Measurements from ENCODE around the gene AIF1. TPM values are rescaled to one million over a fixed set of nuclear protein-coding genes. Genes with fewer than 3 reads are reported as not detected.

AIF1 gene
- total and polyA plus RNA-seq, 7 experiments from 2014 or later = 33.1 to 182 (median 71.0) TPM

GRCh38 chr6:31572041-31572911 lies 42.8 kb upstream of the AIF1 start, which contains the start of gene LTA:
Gene LTA, plus strand, starts transcription at chr6:31572289. Its CDS starts 454 bp downstream, at chr6:31572743.
- CTCF ChIA-PET = interaction anchor here (2.8 to 18.2 kb wide), 5 partner anchors 9 to 26 kb away, joined by 22 to 687 read pairs (median 48); partner anchors contain the start of genes ATP6V1G2, LST1, LTB and NCR3

GRCh38 chr6:31573239-31574105 lies 41.6 kb upstream of the AIF1 start:
- H3K27ac Mint-ChIP-seq = peak overlapping the region; percentile 97 to 99 (median 99)
- H3K4me1 Mint-ChIP-seq = peaks cover 63 to 97% (median 93%) of the 10 kb centered on the region in 7 donors
- Histone ChIP-seq H3K36me3 (ENCODE audit: control insufficient read depth in 2 of 3, insufficient read depth in 3 of 3, low read length in 3 of 3) (peaks cover 0 to 7% (median 5%) of the 10 kb centered on the region in 3 experiments), H3K4me1 (ENCODE audit: control insufficient read depth in 2 of 2, insufficient read depth in 2 of 2, low read length in 2 of 2) (peaks cover 69 to 70% of the 10 kb centered on the region in 2 donors), H3K27ac (ENCODE audit: low read depth, low read length) (peak overlapping the region; percentile 97), H3K9me3 (ENCODE audit: control insufficient read depth in 2 of 3, low read length in 3 of 3) (no peaks in the 10 kb centered on the region), H3K27me3 (ENCODE audit: control insufficient read depth in 2 of 2, insufficient read depth in 2 of 2, low read length in 2 of 2) (no peaks in the 10 kb centered on the region), H3K4me3 (ENCODE audit: low read length) (peak overlapping the region; percentile 69)
- peak overlapping the region; percentile 93 to 99 (median 98) for H3K4me3 Mint-ChIP-seq
- H3K9me3 Mint-ChIP-seq = no peaks in the 10 kb centered on the region
- CTCF ChIA-PET = interaction anchor here (1.5 to 18.2 kb wide), 5 partner anchors 12 to 81 kb away, joined by 3 to 687 read pairs (median 41); partner anchors contain the start of genes ATP6V1G2, LST1, LTB and NCR3
- POLR2A ChIA-PET = interaction anchor here (0.6 to 66.4 kb wide), 4 partner anchors 9 to 1398 kb away, joined by 3 to 3078 read pairs (median 1540); partner anchors contain the start of genes AIF1, ATP6V1G2, DDX39B and LST1
- DNase-seq (no peak), ATAC-seq (no peak)
- H3K27me3 Mint-ChIP-seq = peaks cover 0 to 16% (median 0%) of the 10 kb centered on the region in 5 donors
- peaks cover 0 to 39% (median 4%) of the 10 kb centered on the region in 5 donors for H3K36me3 Mint-ChIP-seq
- intact Hi-C loops (cut with micrococcal nuclease) = loop anchor here in 1 of 2 donors (2.0 kb wide), 1 partner anchor 15 kb away; no protein-coding TSS in a partner anchor

More at GRCh38 chr6:31572041-31572911, 42.8 kb upstream of the AIF1 start, which contains the start of gene LTA:
- Histone ChIP-seq H3K36me3 (ENCODE audit: control insufficient read depth in 2 of 3, insufficient read depth in 3 of 3, low read length in 3 of 3) (peaks cover 0 to 3% (median 2%) of the 10 kb centered on the region in 3 experiments), H3K4me3 (ENCODE audit: low read length) (peak within 1 kb of the TSS; percentile 69), H3K27ac (ENCODE audit: low read depth, low read length) (peak within 1 kb of the TSS; percentile 97), H3K4me1 (ENCODE audit: control insufficient read depth in 2 of 2, insufficient read depth in 2 of 2, low read length in 2 of 2) (peaks cover 72% of the 10 kb centered on the region in 2 donors), H3K9me3 (ENCODE audit: control insufficient read depth in 2 of 3, low read length in 3 of 3) (no peaks in the 10 kb centered on the region), H3K27me3 (ENCODE audit: control insufficient read depth in 2 of 2, insufficient read depth in 2 of 2, low read length in 2 of 2) (no peaks in the 10 kb centered on the region)
- Mint-ChIP-seq H3K9me3 (peaks cover 0 to 2% (median 0%) of the 10 kb centered on the region in 11 donors), H3K36me3 (peaks cover 3 to 38% (median 4%) of the 10 kb centered on the region in 5 donors), H3K27ac (peak within 1 kb of the TSS; percentile 97 to 99 (median 99)), H3K27me3 (peaks cover 0 to 25% (median 0%) of the 10 kb centered on the region in 5 donors), H3K4me1 (peaks cover 67 to 100% (median 96%) of the 10 kb centered on the region in 7 donors), H3K4me3 (peak within 1 kb of the TSS; percentile 93 to 99 (median 98))
- intact Hi-C loops (cut with micrococcal nuclease) = loop anchor here (1.0 kb wide), 5 partner anchors 8 to 25 kb away; partner anchors contain the start of genes LTB (in 1 of the 2) and NFKBIL1 (in 1 of the 2)
- ATAC-seq (peak; percentile 74), DNase-seq (peak; percentile 52 to 82 (median 77))
- POLR2A ChIA-PET = interaction anchor here (0.6 to 66.4 kb wide), 4 partner anchors 8 to 291 kb away, joined by 3 to 3078 read pairs (median 1540); partner anchors contain the start of genes AIF1, ATP6V1G2, DDX39B and LST1

- Histone ChIP-seq H3K4me3 (ENCODE audit: low read length) (peak overlapping the region; percentile 77), H3K27ac (ENCODE audit: low read depth, low read length) (peak overlapping the region; percentile 97), H3K9me3 (ENCODE audit: control insufficient read depth in 2 of 3, low read length in 3 of 3) (no peaks in the 10 kb centered on the region), H3K27me3 (ENCODE audit: control insufficient read depth in 2 of 2, insufficient read depth in 2 of 2, low read length in 2 of 2) (no peaks in the 10 kb centered on the region), H3K4me1 (ENCODE audit: control insufficient read depth in 2 of 2, insufficient read depth in 2 of 2, low read length in 2 of 2) (peaks cover 62 to 69% of the 10 kb centered on the region in 2 donors), H3K36me3 (ENCODE audit: control insufficient read depth in 2 of 3, insufficient read depth in 3 of 3, low read length in 3 of 3) (peaks cover 0 to 7% (median 5%) of the 10 kb centered on the region in 3 experiments)
- Mint-ChIP-seq H3K27me3 (peaks cover 0 to 12% (median 0%) of the 10 kb centered on the region in 5 donors), H3K4me1 (peaks cover 55 to 97% (median 93%) of the 10 kb centered on the region in 7 donors), H3K27ac (peak overlapping the region; percentile 97 to 99 (median 99)), H3K4me3 (peak overlapping the region; percentile 39 to 99 (median 94)), H3K9me3 (no peaks in the 10 kb centered on the region), H3K36me3 (peaks cover 0 to 45% (median 4%) of the 10 kb centered on the region in 5 donors)
- no peak for ATAC-seq
- intact Hi-C loops (cut with micrococcal nuclease) = loop anchor here in 1 of 2 donors (2.0 to 5.0 kb wide), 2 partner anchors 16 to 163 kb away; partner anchors contain the start of gene CLIC1
- DNase-seq = peak in 1 of 9 donors; percentile 53
- ChIA-PET POLR2A (interaction anchor here (0.6 to 66.4 kb wide), 7 partner anchors 10 to 1770 kb away, joined by 3 to 3078 read pairs (median 4); partner anchors contain the start of genes AIF1, ATP6V1G2, BAG6 and DDX39B), CTCF (interaction anchor here (1.3 to 18.2 kb wide), 6 partner anchors 11 to 82 kb away, joined by 3 to 687 read pairs (median 23); partner anchors contain the start of genes ATP6V1G2, DDX39B, LST1 and LTB)
These were observed 40.6 kb upstream of the AIF1 start for GRCh38 chr6:31574106-31575061.

- ATAC-seq (peak; percentile 26), DNase-seq (peak in 4 of 9 donors; percentile 37 to 89 (median 59))
- POLR2A ChIA-PET = interaction anchor here (0.6 to 66.4 kb wide), 6 partner anchors 11 to 1769 kb away, joined by 3 to 3078 read pairs (median 7); partner anchors contain the start of genes AIF1, ATP6V1G2, BAG6 and DDX39B
- peak within 1 kb of the TSS; percentile 91 to 99 (median 99) for H3K27ac Mint-ChIP-seq
- no peaks in the 10 kb centered on the region for H3K9me3 ChIP-seq (ENCODE audit: control insufficient read depth in 2 of 3, low read length in 3 of 3)
- peaks cover 54 to 98% (median 90%) of the 10 kb centered on the region in 7 donors for H3K4me1 Mint-ChIP-seq
- H3K4me3 Mint-ChIP-seq = peak within 1 kb of the TSS; percentile 85 to 99 (median 94)
- peaks cover 62 to 71% of the 10 kb centered on the region in 2 donors for H3K4me1 ChIP-seq (ENCODE audit: control insufficient read depth in 2 of 2, insufficient read depth in 2 of 2, low read length in 2 of 2)
- H3K27ac ChIP-seq (ENCODE audit: low read depth, low read length) = peak within 1 kb of the TSS; percentile 97
- CTCF ChIA-PET = interaction anchor here (0.5 to 18.2 kb wide), 9 partner anchors 10 to 1811 kb away, joined by 3 to 687 read pairs (median 5); partner anchors contain the start of genes ATP6V1G2, DDX39B, LST1 and LTB
- H3K9me3 Mint-ChIP-seq = no peaks in the 10 kb centered on the region
- no peaks in the 10 kb centered on the region for H3K27me3 ChIP-seq (ENCODE audit: control insufficient read depth in 2 of 2, insufficient read depth in 2 of 2, low read length in 2 of 2)
- peaks cover under 1 to 7% (median 5%) of the 10 kb centered on the region in 3 experiments for H3K36me3 ChIP-seq (ENCODE audit: control insufficient read depth in 2 of 3, insufficient read depth in 3 of 3, low read length in 3 of 3)
- peaks cover 0 to 3% (median 0%) of the 10 kb centered on the region in 5 donors for H3K27me3 Mint-ChIP-seq
- intact Hi-C loops (cut with micrococcal nuclease) = loop anchor here in 1 of 2 donors (2.0 to 5.0 kb wide), 2 partner anchors 17 to 162 kb away; partner anchors contain the start of gene CLIC1
- peak within 1 kb of the TSS; percentile 77 for H3K4me3 ChIP-seq (ENCODE audit: low read length)
- peaks cover 0 to 53% (median 5%) of the 10 kb centered on the region in 5 donors for H3K36me3 Mint-ChIP-seq
These were observed 39.6 kb upstream of the AIF1 start, which contains the start of gene TNF for GRCh38 chr6:31575335-31575901. Gene TNF, plus strand, starts transcription at chr6:31575565. Its CDS starts 177 bp downstream, at chr6:31575742.

Data from naive thymus-derived CD4-positive, alpha-beta T cell (primary cell).